Body of pancreas (tissue), 4 donors: Measurements from ENCODE around the gene CUL4A. TPM values are rescaled to one million over a fixed set of nuclear protein-coding genes. Genes with fewer than 3 reads are reported as not detected.

Experiments
- ATAC-seq: fragments of 150-250 bp; one replicate; pipeline ENCODE4 v1.9.1; 2016
- DNase-seq, 4 donors: peaks; one replicate each; pipeline ENCODE4 v3.0.0-alpha.2; 2019
- H3K27ac ChIP-seq, 4 donors: fragments of 200-600 bp; sonication (generic); 1 replicate in 3 of 4; 2 replicates in 1 of 4; pipeline versions ENCODE4 v1.5.1 to v1.6.1; 2016 to 2019; ENCODE audit warnings: mild to moderate bottlenecking in 1 of 4, mixed read lengths in 1 of 4, moderate library complexity in 1 of 4
- H3K27me3 ChIP-seq, 2 donors: fragments of 200-600 bp; sonication (generic); one replicate each; pipeline ENCODE4 v1.6.0; 2016; ENCODE audit warnings: mild to moderate bottlenecking in 1 of 2
- H3K36me3 ChIP-seq, 2 donors: fragments of 200-600 bp; sonication (generic); replicated peaks in 1 of 2; 2 replicates each; pipeline ENCODE4 v1.5.1; 2016; ENCODE audit warnings: low read depth in 2 of 2; ENCODE audit not compliant: insufficient read depth in 1 of 2
- H3K4me1 ChIP-seq: fragments of 200-600 bp; sonication (generic); one replicate; pipeline ENCODE4 v1.6.0; 2016
- H3K4me3 ChIP-seq, 2 donors: fragments of 200-600 bp; sonication (generic); 1 replicate in 1 of 2; 2 replicates in 1 of 2; pipeline ENCODE4 v1.5.1; 2016 to 2019
- H3K9me3 ChIP-seq, 3 donors: fragments of 200-600 bp; sonication (generic); 1 replicate in 2 of 3; 2 replicates in 1 of 3; pipeline ENCODE4 v1.5.1; 2016
- CTCF ChIP-seq, 7 experiments: fragments of 450-650 bp in 4 of 7; fragments of 200-600 bp in 3 of 7; sonication (generic) in 3 of 7; IDR thresholded peaks; one replicate each; pipeline ENCODE4 v1.5.1; 2016 to 2019; ENCODE audit warnings: antibody characterized with exemption in 7 of 7
- POLR2A ChIP-seq, 3 donors: fragments of 450-650 bp; IDR thresholded peaks; one replicate each; pipeline ENCODE4 v1.6.1; 2016; ENCODE audit warnings: antibody characterized with exemption in 3 of 3, mild to moderate bottlenecking in 2 of 3
- WGBS, 2 donors: methylation state at CpG; one replicate each; pipeline ENCODE4 v1.1.5; 2017; 5-methylcytosine and 5-hydroxymethylcytosine counted together
- intact Hi-C: fragments of 100-400 bp; cut with DNase I; formaldehyde crosslinking; loops from one replicate; pipeline ENCODE4 v1.15.1; 2023
- total RNA-seq, 2 donors: library from RNA; depleted of rRNA; stranded (reverse); fragments of >200 nt; gene quantifications; one replicate each; pipeline ENCODE4 v1.1.0, GENCODE V29; 2016

Gene CUL4A
- total RNA-seq, 2 donors from 2014 or later: 44.4 to 62.3 TPM

GRCh38 chr13:113167155-113167554 is 42.3 kb upstream of the CUL4A start:
- ATAC-seq: no peak
- intact Hi-C loops: no loop called here
- no peak for DNase-seq
- no peaks in the 10 kb centered on the region for H3K9me3 ChIP-seq
- peaks cover 0 to 6% of the 10 kb centered on the region in 2 donors for H3K27me3 ChIP-seq
- no peak overlapping the region for H3K27ac ChIP-seq
- no peaks in the 10 kb centered on the region for H3K4me1 ChIP-seq
- H3K4me3 ChIP-seq: no peak overlapping the region
- peaks cover 0 to 10% of the 10 kb centered on the region in 2 donors for H3K36me3 ChIP-seq
- TF ChIP-seq POLR2A (IDR thresholded peaks at IDR 0.05): no peak
- no peak for TF ChIP-seq CTCF (IDR thresholded peaks at IDR 0.05)
- WGBS, 2 donors: 90% methylated on average over 10 of the region's 10 CpGs

- DNase-seq (no peak), ATAC-seq (no peak)
- no peaks in the 10 kb centered on the region for H3K9me3 ChIP-seq
- H3K4me1 ChIP-seq: no peaks in the 10 kb centered on the region
- no peak overlapping the region for H3K27ac ChIP-seq
- H3K4me3 ChIP-seq: no peak overlapping the region
- intact Hi-C loops: no loop called here
- WGBS, 2 donors: 99% methylated on average over 3 of the region's 3 CpGs
- peaks cover 0 to 6% of the 10 kb centered on the region in 2 donors for H3K27me3 ChIP-seq
- TF ChIP-seq POLR2A (IDR thresholded peaks at IDR 0.05): no peak
- TF ChIP-seq CTCF (IDR thresholded peaks at IDR 0.05): no peak
- peaks cover 0 to 12% of the 10 kb centered on the region in 2 donors for H3K36me3 ChIP-seq
These were observed 41.8 kb upstream of the CUL4A start for GRCh38 chr13:113167575-113167974.

GRCh38 chr13:113168211-113168610 is 41.2 kb upstream of the CUL4A start:
- intact Hi-C loops: no loop called here
- Histone ChIP-seq H3K27me3 (peaks cover 0 to 5% of the 10 kb centered on the region in 2 donors), H3K9me3 (no peaks in the 10 kb centered on the region), H3K4me3 (no peak overlapping the region), H3K27ac (no peak overlapping the region), H3K4me1 (no peaks in the 10 kb centered on the region), H3K36me3 (peaks cover 0 to 12% of the 10 kb centered on the region in 2 donors)
- no peak for DNase-seq
- no peak for ATAC-seq
- TF ChIP-seq CTCF (IDR thresholded peaks at IDR 0.05): no peak
- TF ChIP-seq POLR2A (IDR thresholded peaks at IDR 0.05): no peak
- WGBS, 2 donors: 89 to 92% methylated on average over 7 of the region's 7 CpGs

- Histone ChIP-seq H3K4me3 (no peak overlapping the region), H3K27me3 (no peaks in the 10 kb centered on the region), H3K4me1 (no peaks in the 10 kb centered on the region), H3K36me3 (peaks cover 0 to 12% of the 10 kb centered on the region in 2 donors), H3K9me3 (no peaks in the 10 kb centered on the region), H3K27ac (no peak overlapping the region)
- intact Hi-C loops: no loop called here
- TF ChIP-seq POLR2A (IDR thresholded peaks at IDR 0.05) (no peak), CTCF (IDR thresholded peaks at IDR 0.05) (no peak)
- DNase-seq (no peak), ATAC-seq (no peak)
- 82 to 93% methylated on average over 13 of the region's 13 CpGs for WGBS, 2 donors
These were observed 39.8 kb upstream of the CUL4A start for GRCh38 chr13:113169277-113170272.
